ENCODE measurements around the gene CCNI. TPM values are rescaled to one million over a fixed set of nuclear protein-coding genes. Genes with fewer than 3 reads are reported as not detected.

Gene CCNI
- total RNA-seq, 4 donors from 2014 or later, result 302 to 449 (median 371) TPM

DNA sequence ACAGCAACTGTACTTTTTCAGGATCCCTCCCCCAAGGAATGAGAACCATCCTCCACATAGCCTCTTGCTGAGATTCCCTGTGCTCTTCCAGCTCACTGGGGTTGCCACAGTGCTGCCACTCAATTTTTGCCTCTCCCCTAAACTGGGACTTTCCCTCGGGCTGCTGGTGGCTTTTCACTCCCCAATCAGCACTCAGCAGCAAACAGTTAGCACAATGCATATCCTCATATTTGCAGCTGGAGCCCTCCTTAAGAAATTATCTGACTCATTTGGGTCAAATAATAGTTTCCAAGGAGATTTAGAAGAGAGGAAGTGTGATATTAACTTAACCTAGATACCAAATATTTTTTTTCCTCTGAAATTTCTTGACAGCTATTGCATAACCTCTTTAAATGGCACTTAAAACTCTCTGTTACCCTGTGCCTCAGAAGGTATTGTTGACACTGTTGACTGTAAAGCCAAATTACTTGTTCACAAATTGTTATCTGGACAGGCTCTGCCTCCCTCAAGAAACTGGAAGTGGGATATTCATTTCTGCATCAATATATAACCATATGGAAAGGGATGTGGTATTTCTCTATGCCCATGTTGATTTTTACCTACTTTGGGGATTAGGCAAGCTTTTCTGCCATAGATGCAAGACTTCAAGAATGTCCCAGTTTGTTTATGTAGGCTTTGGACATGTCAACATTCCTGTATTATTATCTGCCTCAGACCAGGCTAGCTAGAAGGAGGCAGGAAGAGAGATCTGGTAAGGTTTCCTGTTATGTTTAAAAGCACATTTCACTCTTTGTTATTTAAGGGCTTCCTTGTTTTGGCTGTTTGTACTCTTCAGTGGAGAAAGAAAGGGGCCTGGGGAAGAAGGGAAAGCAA, 68.2 kb downstream of the CCNI start:
- WGBS, 2 donors, result 15 to 23% methylated on average over 1 of the region's 1 CpG
- Histone ChIP-seq H3K4me3 (replicated peaks in 1 of 3) (no peak overlapping the region), H3K36me3 (no peaks in the 10 kb centered on the region), H3K9me3 (no peaks in the 10 kb centered on the region), H3K4me1 (peaks cover 26 to 42% of the 10 kb centered on the region in 2 donors), H3K27me3 (no peaks in the 10 kb centered on the region), H3K27ac (peak overlapping the region in 2 of 3 donors; percentile 13 to 54)
- peak; percentile 22 to 38 for DNase-seq
- TF ChIP-seq CTCF (IDR thresholded peaks at IDR 0.05), result no peak
- intact Hi-C loops (cut with DNase I), result no loop called here

DNA sequence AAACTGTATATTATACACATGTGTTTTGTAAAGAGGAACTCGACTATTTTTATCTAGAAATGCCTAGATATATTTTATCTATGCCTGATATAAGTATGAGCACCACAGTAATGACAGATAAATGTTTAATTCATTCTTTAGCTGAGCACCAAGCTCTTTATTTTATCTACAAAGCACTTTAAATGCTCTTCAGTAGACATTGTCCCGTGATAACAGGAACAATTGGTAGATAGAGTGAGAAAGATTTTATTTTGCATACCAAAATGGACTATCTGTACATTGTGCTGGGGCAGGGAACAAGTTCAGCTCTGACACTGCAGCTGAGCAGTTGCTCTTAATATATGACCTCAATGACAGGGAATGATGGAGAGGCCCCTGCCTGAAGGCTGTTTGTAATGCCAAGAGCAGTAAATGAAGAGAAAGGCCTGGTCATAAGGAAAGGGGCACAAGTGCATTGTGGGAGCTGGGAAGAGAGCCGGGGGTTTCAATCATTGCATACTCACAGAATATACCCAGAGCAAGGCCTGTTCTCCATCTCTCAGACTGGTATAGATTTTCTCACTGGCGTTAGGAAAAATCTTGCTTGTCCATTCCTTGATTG, 68.9 kb downstream of the CCNI start:
- Histone ChIP-seq H3K36me3 (no peaks in the 10 kb centered on the region), H3K4me3 (replicated peaks in 1 of 3) (no peak overlapping the region), H3K27ac (peak overlapping the region in 2 of 3 donors; percentile 2 to 54), H3K9me3 (no peaks in the 10 kb centered on the region), H3K4me1 (peaks cover 28 to 42% of the 10 kb centered on the region in 2 donors), H3K27me3 (no peaks in the 10 kb centered on the region)
- DNase-seq, result no peak
- TF ChIP-seq POLR2A (IDR thresholded peaks at IDR 0.05) (no peak), CTCF (IDR thresholded peaks at IDR 0.05) (no peak)
- intact Hi-C loops (cut with DNase I), result no loop called here
- WGBS, 2 donors, result 82 to 84% methylated on average over 4 of the region's 4 CpGs

GRCh38 chr4:77003400-77003799, 72.4 kb downstream of the CCNI start:
- H3K4me3 ChIP-seq (replicated peaks in 1 of 3), result no peak overlapping the region
- H3K27ac ChIP-seq, result no peak overlapping the region
- H3K27me3 ChIP-seq, result no peaks in the 10 kb centered on the region
- no peaks in the 10 kb centered on the region for H3K9me3 ChIP-seq
- intact Hi-C loops (cut with DNase I), result no loop called here
- TF ChIP-seq CTCF (IDR thresholded peaks at IDR 0.05), result no peak
- TF ChIP-seq POLR2A (IDR thresholded peaks at IDR 0.05), result no peak
- no peaks in the 10 kb centered on the region for H3K36me3 ChIP-seq
- peaks cover 34 to 36% of the 10 kb centered on the region in 2 donors for H3K4me1 ChIP-seq
- DNase-seq, result no peak

DNA sequence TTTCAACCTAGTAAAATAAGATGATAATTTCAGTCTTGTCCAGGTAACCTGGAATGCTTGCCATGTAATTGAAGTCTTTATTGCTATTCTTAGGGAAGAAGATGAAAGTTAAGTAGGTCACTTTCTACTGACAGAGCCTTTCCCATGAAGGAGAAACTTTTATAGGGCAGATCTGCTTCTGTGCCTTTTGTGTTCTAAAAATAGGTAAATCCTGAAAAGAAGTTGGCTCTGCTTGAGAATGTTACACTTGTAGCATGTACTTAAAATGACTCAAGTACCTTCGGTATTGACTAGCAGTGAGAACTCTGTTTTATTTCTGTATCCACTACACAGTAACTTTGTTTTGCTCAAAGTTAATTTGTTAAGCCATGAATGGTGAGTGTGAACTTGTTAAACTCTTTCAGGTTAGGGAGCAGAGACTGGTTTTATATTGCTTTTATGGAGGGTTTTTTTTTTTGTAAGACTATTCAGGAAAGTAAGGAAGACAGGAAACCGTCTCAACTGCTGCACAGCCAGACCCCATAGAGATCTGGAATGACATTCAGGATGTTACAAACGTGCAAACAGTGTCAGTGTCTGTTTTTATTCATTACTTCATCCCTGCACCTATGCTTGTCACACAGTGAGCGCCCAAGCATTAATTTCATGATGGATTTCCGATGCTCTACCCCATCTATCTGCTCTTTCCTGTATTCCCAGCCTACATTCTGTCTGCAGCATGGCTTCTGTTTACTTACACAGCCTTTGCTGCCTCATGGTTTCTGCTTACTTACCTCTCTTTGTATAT, 73.3 kb downstream of the CCNI start:
- intact Hi-C loops (cut with DNase I), result no loop called here
- no peaks in the 10 kb centered on the region for H3K36me3 ChIP-seq
- TF ChIP-seq POLR2A (IDR thresholded peaks at IDR 0.05) (no peak), CTCF (IDR thresholded peaks at IDR 0.05) (no peak)
- no peak for DNase-seq
- 43 to 51% methylated on average over 5 of the region's 5 CpGs for WGBS, 2 donors
- H3K27ac ChIP-seq, result peak overlapping the region; percentile 54 to 72 (median 71)
- H3K9me3 ChIP-seq, result no peaks in the 10 kb centered on the region
- H3K27me3 ChIP-seq, result no peaks in the 10 kb centered on the region
- no peak overlapping the region for H3K4me3 ChIP-seq (replicated peaks in 1 of 3)
- H3K4me1 ChIP-seq, result peaks cover 25 to 28% of the 10 kb centered on the region in 2 donors
